Fibroblast of mammary gland (primary cell): Measurements from ENCODE around the gene DLG2.

ENCODE experiments used
- DNase-seq: peaks from one replicate; pipeline ENCODE4 v3.0.0-alpha.2; 2010; ENCODE audit warnings: low read depth
- H3K4me3 ChIP-seq: 2 replicates; pipeline ENCODE4 v1.5.1; 2011; ENCODE audit warnings: low read depth, mild to moderate bottlenecking, low read length, moderate library complexity; ENCODE audit not compliant: control insufficient read depth
- TF ChIP-seq, protein P1 (sequence below): conservative IDR thresholded peaks from 2 replicates; pipeline ENCODE4 v1.5.1; 2011; ENCODE audit warnings: low read depth, low read length, inconsistent platforms; ENCODE audit not compliant: control insufficient read depth, insufficient read depth

The DLG2 gene

DNA sequence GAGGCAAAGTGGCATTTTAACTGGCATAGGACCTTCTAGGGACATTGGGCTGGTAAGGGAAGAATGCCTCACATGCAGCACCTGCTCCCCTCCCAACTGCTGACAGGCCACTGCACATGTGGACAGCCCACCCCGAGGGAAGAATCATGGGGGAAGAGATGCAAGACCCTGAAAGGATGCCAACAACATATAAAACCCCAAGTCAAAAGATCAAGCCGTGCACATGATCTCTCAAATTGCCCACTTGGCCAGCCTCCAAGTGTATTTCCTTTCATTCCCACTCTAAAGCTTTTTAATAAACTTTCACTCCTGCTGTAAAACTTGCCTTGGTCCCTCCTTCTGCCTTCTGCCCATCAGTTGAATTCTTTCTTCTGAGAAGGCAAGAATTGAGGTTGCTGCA, 1393.1 kb downstream of the DLG2 start:
- TF ChIP-seq, protein P1, sequence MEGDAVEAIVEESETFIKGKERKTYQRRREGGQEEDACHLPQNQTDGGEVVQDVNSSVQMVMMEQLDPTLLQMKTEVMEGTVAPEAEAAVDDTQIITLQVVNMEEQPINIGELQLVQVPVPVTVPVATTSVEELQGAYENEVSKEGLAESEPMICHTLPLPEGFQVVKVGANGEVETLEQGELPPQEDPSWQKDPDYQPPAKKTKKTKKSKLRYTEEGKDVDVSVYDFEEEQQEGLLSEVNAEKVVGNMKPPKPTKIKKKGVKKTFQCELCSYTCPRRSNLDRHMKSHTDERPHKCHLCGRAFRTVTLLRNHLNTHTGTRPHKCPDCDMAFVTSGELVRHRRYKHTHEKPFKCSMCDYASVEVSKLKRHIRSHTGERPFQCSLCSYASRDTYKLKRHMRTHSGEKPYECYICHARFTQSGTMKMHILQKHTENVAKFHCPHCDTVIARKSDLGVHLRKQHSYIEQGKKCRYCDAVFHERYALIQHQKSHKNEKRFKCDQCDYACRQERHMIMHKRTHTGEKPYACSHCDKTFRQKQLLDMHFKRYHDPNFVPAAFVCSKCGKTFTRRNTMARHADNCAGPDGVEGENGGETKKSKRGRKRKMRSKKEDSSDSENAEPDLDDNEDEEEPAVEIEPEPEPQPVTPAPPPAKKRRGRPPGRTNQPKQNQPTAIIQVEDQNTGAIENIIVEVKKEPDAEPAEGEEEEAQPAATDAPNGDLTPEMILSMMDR = no peak
- no peak for DNase-seq
- no peak overlapping the region for H3K4me3 ChIP-seq

GRCh38 chr11:84232511-84232910, 1394.6 kb downstream of the DLG2 start:
- DNase-seq = no peak
- TF ChIP-seq, protein P1 = no peak
- H3K4me3 ChIP-seq = no peak overlapping the region

DNA sequence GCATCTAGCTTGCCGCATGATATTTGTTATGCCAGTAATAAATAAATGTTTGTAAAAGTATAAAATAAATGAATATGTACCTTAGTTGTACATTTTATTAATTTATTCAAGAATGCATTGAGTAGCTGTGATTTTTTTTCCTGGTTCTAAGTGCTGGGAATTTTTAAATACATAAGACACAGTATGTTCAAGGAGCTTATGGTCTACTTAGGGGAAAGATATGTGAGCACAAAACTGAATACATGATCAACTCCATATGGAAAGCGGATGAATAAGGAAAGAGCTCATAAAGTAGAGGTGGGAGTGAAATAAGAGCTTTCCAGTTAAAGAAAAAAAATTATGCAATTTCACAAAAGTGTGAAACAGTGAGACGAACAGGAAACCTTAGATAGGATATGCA, 1396.7 kb downstream of the DLG2 start:
- no peak for DNase-seq
- no peak overlapping the region for H3K4me3 ChIP-seq
- TF ChIP-seq, protein P1 = no peak

DNA sequence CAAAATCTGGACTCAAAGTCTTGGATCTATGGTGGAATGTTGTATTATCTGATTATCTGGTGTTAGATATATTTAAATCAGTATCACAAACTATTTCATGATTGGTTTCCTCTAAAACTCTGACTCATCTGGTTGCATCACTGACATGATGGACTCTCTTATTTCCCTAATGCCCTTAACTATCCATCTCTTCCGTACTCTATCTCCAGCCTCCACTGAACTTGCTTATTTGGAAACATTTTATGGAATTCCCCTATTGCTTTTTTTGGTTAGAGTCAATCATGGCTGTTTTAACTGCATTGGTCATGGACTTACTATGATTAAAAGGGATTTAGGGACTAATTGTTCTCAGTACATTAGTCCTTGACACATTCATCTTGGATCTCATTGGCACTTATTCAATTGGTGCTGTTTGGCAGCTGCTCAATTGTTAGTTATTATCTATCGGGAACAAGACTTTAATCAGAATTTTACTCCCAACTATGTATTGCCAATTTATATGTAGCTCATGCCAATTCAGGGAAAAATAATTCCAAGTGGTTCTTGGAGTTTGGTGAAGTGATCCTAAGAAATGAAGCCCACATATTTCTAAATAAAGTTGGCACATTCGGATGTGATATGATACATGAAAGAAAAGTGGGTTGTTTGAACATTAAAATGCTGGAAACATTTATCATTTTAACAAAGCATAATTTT, 1399.0 kb downstream of the DLG2 start:
- DNase-seq = peak; percentile 46
- no peak overlapping the region for H3K4me3 ChIP-seq
- TF ChIP-seq, protein P1 = no peak

- TF ChIP-seq, protein P1 = no peak
- H3K4me3 ChIP-seq = no peak overlapping the region
- DNase-seq = no peak
These were observed 1403.1 kb downstream of the DLG2 start for GRCh38 chr11:84224042-84224441.

DNA sequence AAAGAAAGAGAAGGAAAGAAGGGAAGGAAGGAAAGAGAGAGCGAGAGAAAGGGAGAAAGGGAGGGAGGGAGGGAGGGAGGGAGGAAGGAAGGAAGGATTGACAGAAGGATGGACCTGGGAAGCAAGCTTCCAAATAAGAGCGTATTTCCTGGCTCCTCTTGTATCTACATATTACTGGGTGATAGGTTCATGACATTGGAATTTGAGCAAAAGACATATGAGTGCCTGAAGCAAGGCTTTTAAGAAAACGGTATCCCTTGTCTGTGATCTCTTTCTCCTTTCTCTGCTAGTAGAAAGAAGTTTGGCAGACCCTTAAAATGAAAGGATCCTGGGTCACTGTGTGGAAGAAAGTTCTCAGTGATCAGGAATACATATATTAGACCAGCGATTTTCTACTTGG, 1408.8 kb downstream of the DLG2 start:
- H3K4me3 ChIP-seq = no peak overlapping the region
- peak; percentile 7 for DNase-seq
- TF ChIP-seq, protein P1 = no peak
